Stimulated activated CD8-positive, alpha-beta memory T cell treated with anti-CD3 and anti-CD28 coated beads, Interleukin-4, amount 100 ng/mL, for 4 hours (primary cell): ENCODE results near the gene CRHR2.

Experiments used
- DNase-seq, 2 donors: peaks; one replicate each; pipeline ENCODE4 v3.0.0-alpha.2; 2020; ENCODE audit warnings: low read depth in 2 of 2, low spot score in 1 of 2

Gene CRHR2

GRCh38 chr7:30633223-30633622 is 49.0 kb downstream of the CRHR2 start:
- no peak for DNase-seq

GRCh38 chr7:30630986-30631385 is 51.3 kb downstream of the CRHR2 start:
- DNase-seq, result no peak

GRCh38 chr7:30627026-30627425 is 55.2 kb downstream of the CRHR2 start:
- no peak for DNase-seq

GRCh38 chr7:30625283-30625682 is 57.0 kb downstream of the CRHR2 start:
- DNase-seq, result no peak

- DNase-seq, result no peak
Measured at GRCh38 chr7:30618961-30619360, 63.3 kb downstream of the CRHR2 start.

- no peak for DNase-seq
Measured at GRCh38 chr7:30618080-30618676, 64.1 kb downstream of the CRHR2 start.

GRCh38 chr7:30617359-30617758 is 64.9 kb downstream of the CRHR2 start:
- DNase-seq, result no peak

GRCh38 chr7:30616318-30616717 is 65.9 kb downstream of the CRHR2 start:
- no peak for DNase-seq

- DNase-seq, result no peak
Measured at GRCh38 chr7:30613366-30614325, 68.6 kb downstream of the CRHR2 start.

GRCh38 chr7:30612658-30613265 is 69.5 kb downstream of the CRHR2 start:
- no peak for DNase-seq

GRCh38 chr7:30605832-30606231 is 76.4 kb downstream of the CRHR2 start:
- no peak for DNase-seq

GRCh38 chr7:30604901-30605300 is 77.4 kb downstream of the CRHR2 start:
- DNase-seq, result no peak
